ENCODE measurements around the gene SEC22A. TPM values are rescaled to one million over a fixed set of nuclear protein-coding genes. Genes with fewer than 3 reads are reported as not detected.

Gene SEC22A
- total and polyA plus RNA-seq, 7 donors, result 5.8 to 47.2 (median 17.8) TPM

- Histone ChIP-seq H3K4me1 (peaks cover 0 to 17% (median 16%) of the 10 kb centered on the region in 4 donors), H3K4me3 (no peak overlapping the region), H3K9me3 (no peaks in the 10 kb centered on the region), H3K36me3 (peaks cover 0 to 70% (median 13%) of the 10 kb centered on the region in 4 donors), H3K27me3 (no peaks in the 10 kb centered on the region), H3K27ac (no peak overlapping the region)
- intact Hi-C loops (cut with DNase I), result no loop called here
- DNase-seq, result no peak
- TF ChIP-seq POLR2A (IDR thresholded peaks at IDR 0.05) (no peak), POLR2AphosphoS5 (IDR thresholded peaks at IDR 0.05) (no peak)
- WGBS, 2 donors, result 71 to 78% methylated on average over 6 of the region's 6 CpGs
Observed at GRCh38 chr3:123310741-123311140, 109.0 kb downstream of the SEC22A start.

GRCh38 chr3:123311201-123311600 is 109.5 kb downstream of the SEC22A start:
- peaks cover 0 to 17% (median 16%) of the 10 kb centered on the region in 4 donors for H3K4me1 ChIP-seq
- 85 to 92% methylated on average over 9 of the region's 9 CpGs for WGBS, 2 donors
- peak overlapping the region in 1 of 4 donors; percentile 38 for H3K27ac ChIP-seq
- no peak overlapping the region for H3K4me3 ChIP-seq
- no peaks in the 10 kb centered on the region for H3K27me3 ChIP-seq
- no peaks in the 10 kb centered on the region for H3K9me3 ChIP-seq
- TF ChIP-seq CTCF (IDR thresholded peaks at IDR 0.05), result no peak
- TF ChIP-seq EP300 (IDR thresholded peaks at IDR 0.05), result no peak
- TF ChIP-seq POLR2A (IDR thresholded peaks at IDR 0.05), result no peak
- TF ChIP-seq POLR2AphosphoS5 (IDR thresholded peaks at IDR 0.05), result no peak
- H3K36me3 ChIP-seq, result peaks cover 0 to 71% (median 13%) of the 10 kb centered on the region in 4 donors
- intact Hi-C loops (cut with DNase I), result no loop called here
- DNase-seq, result no peak

GRCh38 chr3:123312331-123313265 is 110.9 kb downstream of the SEC22A start:
- WGBS, 2 donors, result 81 to 82% methylated on average over 16 of the region's 16 CpGs

GRCh38 chr3:123313889-123314288 is 112.1 kb downstream of the SEC22A start:
- Histone ChIP-seq H3K9me3 (no peaks in the 10 kb centered on the region), H3K36me3 (peaks cover 8 to 86% (median 25%) of the 10 kb centered on the region in 4 donors), H3K4me1 (peaks cover 0 to 17% (median 16%) of the 10 kb centered on the region in 4 donors), H3K27ac (peak overlapping the region in 3 of 4 donors; percentile 20 to 52 (median 50)), H3K27me3 (no peaks in the 10 kb centered on the region), H3K4me3 (no peak overlapping the region)
- WGBS, 2 donors, result 74 to 79% methylated on average over 5 of the region's 5 CpGs
- TF ChIP-seq EP300 (IDR thresholded peaks at IDR 0.05), result no peak
- no peak for TF ChIP-seq POLR2AphosphoS5 (IDR thresholded peaks at IDR 0.05)
- no peak for TF ChIP-seq POLR2A (IDR thresholded peaks at IDR 0.05)
- TF ChIP-seq CTCF (IDR thresholded peaks at IDR 0.05), result no peak
- DNase-seq, result no peak
- intact Hi-C loops (cut with DNase I), result no loop called here

More at GRCh38 chr3:123312331-123313265, 110.9 kb downstream of the SEC22A start:
- Histone ChIP-seq H3K27me3 (no peaks in the 10 kb centered on the region), H3K27ac (peak overlapping the region in 3 of 4 donors; percentile 50 to 57 (median 52)), H3K4me1 (peaks cover 0 to 17% (median 16%) of the 10 kb centered on the region in 4 donors), H3K36me3 (peaks cover 0 to 80% (median 15%) of the 10 kb centered on the region in 4 donors), H3K4me3 (no peak overlapping the region), H3K9me3 (no peaks in the 10 kb centered on the region)
- no peak for DNase-seq
- no peak for TF ChIP-seq POLR2A (IDR thresholded peaks at IDR 0.05)
- TF ChIP-seq CTCF (IDR thresholded peaks at IDR 0.05), result no peak
- peak in 2 of 4 donors; percentile 59 to 62 for TF ChIP-seq POLR2AphosphoS5 (IDR thresholded peaks at IDR 0.05)
- no peak for TF ChIP-seq EP300 (IDR thresholded peaks at IDR 0.05)
- intact Hi-C loops (cut with DNase I), result no loop called here
